Astrocyte (in vitro differentiated cells and primary cell): Measurements from ENCODE around the gene MEP1A.

Experiments used
- EZH2 ChIP-seq: IDR thresholded peaks from 2 replicates; pipeline ENCODE4 v1.6.1; 2012; ENCODE audit warnings: mild to moderate bottlenecking, low read length, inconsistent platforms; ENCODE audit not compliant: insufficient read depth
- TF ChIP-seq, protein P1 (sequence below): IDR thresholded peaks from 2 replicates; pipeline ENCODE4 v1.5.1; 2011; ENCODE audit warnings: low read depth, mild to moderate bottlenecking, inconsistent platforms, low read length, moderate library complexity; ENCODE audit not compliant: insufficient read depth

DNA sequence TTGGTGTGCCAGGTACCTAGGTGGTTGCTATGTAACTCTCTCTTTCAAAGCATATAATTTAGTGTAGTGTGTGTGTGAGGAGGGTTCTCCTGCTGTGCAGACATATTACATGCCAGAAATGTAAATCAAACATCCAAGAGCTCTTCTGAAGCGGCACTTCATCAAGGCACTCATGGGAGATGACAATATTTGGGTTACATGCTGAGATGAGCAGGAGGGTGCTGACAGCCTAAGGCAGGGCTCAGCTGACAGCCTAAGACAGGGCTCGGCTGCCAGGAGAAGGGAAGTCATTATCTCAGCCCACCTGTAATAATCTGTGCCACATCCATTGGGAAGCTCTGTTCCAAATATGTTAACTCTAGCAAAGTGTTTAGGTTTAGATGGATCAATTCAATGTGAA lies 89.5 kb downstream of the MEP1A start:
- TF ChIP-seq, protein P1, sequence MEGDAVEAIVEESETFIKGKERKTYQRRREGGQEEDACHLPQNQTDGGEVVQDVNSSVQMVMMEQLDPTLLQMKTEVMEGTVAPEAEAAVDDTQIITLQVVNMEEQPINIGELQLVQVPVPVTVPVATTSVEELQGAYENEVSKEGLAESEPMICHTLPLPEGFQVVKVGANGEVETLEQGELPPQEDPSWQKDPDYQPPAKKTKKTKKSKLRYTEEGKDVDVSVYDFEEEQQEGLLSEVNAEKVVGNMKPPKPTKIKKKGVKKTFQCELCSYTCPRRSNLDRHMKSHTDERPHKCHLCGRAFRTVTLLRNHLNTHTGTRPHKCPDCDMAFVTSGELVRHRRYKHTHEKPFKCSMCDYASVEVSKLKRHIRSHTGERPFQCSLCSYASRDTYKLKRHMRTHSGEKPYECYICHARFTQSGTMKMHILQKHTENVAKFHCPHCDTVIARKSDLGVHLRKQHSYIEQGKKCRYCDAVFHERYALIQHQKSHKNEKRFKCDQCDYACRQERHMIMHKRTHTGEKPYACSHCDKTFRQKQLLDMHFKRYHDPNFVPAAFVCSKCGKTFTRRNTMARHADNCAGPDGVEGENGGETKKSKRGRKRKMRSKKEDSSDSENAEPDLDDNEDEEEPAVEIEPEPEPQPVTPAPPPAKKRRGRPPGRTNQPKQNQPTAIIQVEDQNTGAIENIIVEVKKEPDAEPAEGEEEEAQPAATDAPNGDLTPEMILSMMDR, result no peak
- no peak for TF ChIP-seq EZH2
